Measurements from ENCODE around the gene TRIM41.

Gene TRIM41

GRCh38 chr5:181193656-181194055, 29.4 kb upstream of the TRIM41 start:
- in situ Hi-C loops (cut with MboI; ENCODE audit: low sequenced_read_pairs, unreplicated experiment) = no loop called here
- TF ChIP-seq CTCF (IDR thresholded peaks at IDR 0.05; ENCODE audit: borderline replicate concordance, control extremely low read depth, extremely low read depth, insufficient read depth, missing control alignments) = no peak
- no peak for DNase-seq (ENCODE audit: low spot score)

- DNase-seq (ENCODE audit: low spot score) = no peak
- in situ Hi-C loops (cut with MboI; ENCODE audit: low sequenced_read_pairs, unreplicated experiment) = no loop called here
- no peak for TF ChIP-seq CTCF (IDR thresholded peaks at IDR 0.05; ENCODE audit: borderline replicate concordance, control extremely low read depth, extremely low read depth, insufficient read depth, missing control alignments)
Observed at GRCh38 chr5:181194489-181195248, 28.4 kb upstream of the TRIM41 start.

GRCh38 chr5:181195249-181195761, 27.8 kb upstream of the TRIM41 start:
- TF ChIP-seq CTCF (IDR thresholded peaks at IDR 0.05; ENCODE audit: borderline replicate concordance, control extremely low read depth, extremely low read depth, insufficient read depth, missing control alignments) = no peak
- in situ Hi-C loops (cut with MboI; ENCODE audit: low sequenced_read_pairs, unreplicated experiment) = no loop called here
- DNase-seq (ENCODE audit: low spot score) = peak; percentile 3

- no peak for DNase-seq (ENCODE audit: low spot score)
- in situ Hi-C loops (cut with MboI; ENCODE audit: low sequenced_read_pairs, unreplicated experiment) = no loop called here
- TF ChIP-seq CTCF (IDR thresholded peaks at IDR 0.05; ENCODE audit: borderline replicate concordance, control extremely low read depth, extremely low read depth, insufficient read depth, missing control alignments) = no peak
Observed at GRCh38 chr5:181197326-181197951, 25.6 kb upstream of the TRIM41 start.

GRCh38 chr5:181198106-181198685, 24.9 kb upstream of the TRIM41 start:
- TF ChIP-seq CTCF (IDR thresholded peaks at IDR 0.05; ENCODE audit: borderline replicate concordance, control extremely low read depth, extremely low read depth, insufficient read depth, missing control alignments) = no peak
- no peak for DNase-seq (ENCODE audit: low spot score)
- in situ Hi-C loops (cut with MboI; ENCODE audit: low sequenced_read_pairs, unreplicated experiment) = no loop called here

GRCh38 chr5:181198905-181199519, 24.1 kb upstream of the TRIM41 start:
- in situ Hi-C loops (cut with MboI; ENCODE audit: low sequenced_read_pairs, unreplicated experiment) = no loop called here
- peak; percentile 75 for DNase-seq (ENCODE audit: low spot score)
- no peak for TF ChIP-seq CTCF (IDR thresholded peaks at IDR 0.05; ENCODE audit: borderline replicate concordance, control extremely low read depth, extremely low read depth, insufficient read depth, missing control alignments)
